GM21576 (cell line): Measurements from ENCODE around the gene THEM5.

Experiments used
- ATAC-seq: cut with Tn5 transposase; IDR thresholded peaks from one replicate; pipeline ENCODE4 v1.9.1; 2021; ENCODE audit warnings: mild to moderate bottlenecking, moderate library complexity; ENCODE audit not compliant: unreplicated experiment

The THEM5 gene

GRCh38 chr1:151822404-151822803, 31.1 kb downstream of the THEM5 start:
- no peak for ATAC-seq

GRCh38 chr1:151820940-151821339, 32.6 kb downstream of the THEM5 start:
- ATAC-seq: no peak

GRCh38 chr1:151819976-151820623, 33.4 kb downstream of the THEM5 start:
- no peak for ATAC-seq

GRCh38 chr1:151819227-151819835, 34.2 kb downstream of the THEM5 start:
- no peak for ATAC-seq

GRCh38 chr1:151817353-151817730, 36.2 kb downstream of the THEM5 start:
- ATAC-seq: no peak

- no peak for ATAC-seq
Observed at GRCh38 chr1:151816548-151817352, 36.8 kb downstream of the THEM5 start.

GRCh38 chr1:151815716-151816327, 37.7 kb downstream of the THEM5 start:
- no peak for ATAC-seq

GRCh38 chr1:151814971-151815545, 38.5 kb downstream of the THEM5 start:
- no peak for ATAC-seq

- ATAC-seq: no peak
Observed at GRCh38 chr1:151814426-151814825, 39.1 kb downstream of the THEM5 start.

- no peak for ATAC-seq
Observed at GRCh38 chr1:151813271-151813977, 40.1 kb downstream of the THEM5 start.

GRCh38 chr1:151811181-151811580, 42.3 kb downstream of the THEM5 start:
- no peak for ATAC-seq

GRCh38 chr1:151809985-151810556, 43.4 kb downstream of the THEM5 start:
- no peak for ATAC-seq

- no peak for ATAC-seq
Observed at GRCh38 chr1:151809290-151809984, 44.1 kb downstream of the THEM5 start.

- ATAC-seq: no peak
Observed at GRCh38 chr1:151807766-151808165, 45.7 kb downstream of the THEM5 start.

- no peak for ATAC-seq
Observed at GRCh38 chr1:151807131-151807530, 46.4 kb downstream of the THEM5 start.

GRCh38 chr1:151806170-151806569, 47.3 kb downstream of the THEM5 start:
- no peak for ATAC-seq

- no peak for ATAC-seq
Observed at GRCh38 chr1:151805066-151805820, 48.3 kb downstream of the THEM5 start, which contains the start of gene LINGO4. TSS of gene LINGO4 (minus strand) at chr1:151805419. CDS start at chr1:151802704, 2,715 bp downstream.

- no peak for ATAC-seq
Observed at GRCh38 chr1:151803915-151804314, 49.6 kb downstream of the THEM5 start.

GRCh38 chr1:151803164-151803563, 50.3 kb downstream of the THEM5 start:
- ATAC-seq: no peak
